Activated CD8-positive, alpha-beta memory T cell treated with anti-CD3 and anti-CD28 coated beads, Interleukin-2, amount 50 U/mL, for 24 hours (primary cell): Measurements from ENCODE around the gene KNSTRN.
A peak's percentile ranks its signal among the peaks of the same experiment; 100 is the strongest.

Experiments used
- DNase-seq: peaks from one replicate; pipeline ENCODE4 v3.0.0-alpha.2; 2020; ENCODE audit errors: extremely low read depth

KNSTRN gene

DNA sequence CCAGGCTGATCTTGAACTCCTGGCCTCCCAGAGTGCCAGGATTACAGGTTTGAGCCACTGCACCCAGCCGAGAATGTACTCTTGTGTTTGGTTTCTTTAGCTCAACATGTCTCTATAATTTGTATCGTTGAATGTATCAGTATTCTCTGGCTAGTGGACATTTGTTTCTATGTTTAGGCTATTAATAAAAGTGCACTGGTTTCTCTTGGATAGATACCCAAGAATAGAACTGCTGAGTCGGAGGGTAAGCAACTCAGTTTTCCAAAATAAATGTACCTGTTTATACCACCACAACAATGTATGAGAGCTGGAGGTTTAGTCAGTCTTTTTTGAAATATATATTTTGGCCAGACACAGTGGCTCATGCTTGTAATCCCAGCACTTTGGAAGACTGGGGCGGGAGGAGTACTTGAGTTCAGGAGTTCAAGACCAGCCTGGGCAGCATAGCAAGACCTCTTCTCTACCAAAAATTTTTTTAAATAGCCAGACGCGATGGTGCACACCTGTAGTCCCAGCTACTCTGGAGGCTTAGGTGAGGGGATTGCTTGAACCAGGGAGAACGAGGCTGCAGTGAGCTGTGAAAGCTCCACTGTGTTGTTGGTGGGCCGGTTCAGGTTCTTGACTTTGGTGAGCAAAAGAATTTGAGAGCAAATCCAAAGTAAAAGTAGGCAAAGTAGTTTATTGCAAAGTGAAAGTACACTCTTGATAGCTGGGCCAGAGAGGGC lies 15.3 kb downstream of the KNSTRN start:
- DNase-seq: no peak

- no peak for DNase-seq
These were observed 15.9 kb downstream of the KNSTRN start for GRCh38 chr15:40398413-40398873.

- no peak for DNase-seq
These were observed 16.8 kb downstream of the KNSTRN start for GRCh38 chr15:40399370-40399769.

- peak; percentile 90 for DNase-seq
These were observed 23.2 kb downstream of the KNSTRN start, which contains the start of gene IVD for GRCh38 chr15:40405501-40406381. IVD (plus strand) TSS chr15:40405795; CDS start chr15:40405828, 33 bp downstream.

DNA sequence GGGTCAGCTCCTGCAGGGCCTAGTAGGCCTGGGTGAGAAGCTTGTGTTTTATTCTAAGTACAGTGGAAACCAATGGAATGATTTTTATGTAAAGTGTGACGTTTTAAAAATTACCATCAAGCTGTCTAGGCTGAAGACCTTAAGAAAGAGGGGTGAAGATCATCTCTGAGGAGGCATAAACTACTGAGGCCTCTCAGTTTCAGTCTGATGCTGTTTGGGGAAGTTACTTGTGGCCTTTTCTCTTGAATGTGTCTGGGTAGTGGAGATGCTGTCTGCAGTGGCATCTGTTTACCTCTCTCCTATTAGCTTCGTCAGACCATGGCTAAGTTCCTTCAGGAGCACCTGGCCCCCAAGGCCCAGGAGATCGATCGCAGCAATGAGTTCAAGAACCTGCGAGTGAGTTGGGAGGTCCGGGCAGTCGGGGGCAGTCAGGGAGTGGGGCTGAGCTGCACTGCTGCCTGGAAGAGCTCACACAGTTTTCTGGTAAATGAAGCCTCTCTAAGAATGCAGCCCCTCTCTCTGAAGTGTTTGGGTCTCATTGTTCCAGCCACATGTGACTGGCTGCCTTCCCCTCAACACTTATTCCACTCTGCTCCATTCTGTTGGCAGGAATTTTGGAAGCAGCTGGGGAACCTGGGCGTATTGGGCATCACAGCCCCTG lies 24.9 kb downstream of the KNSTRN start:
- DNase-seq: no peak

GRCh38 chr15:40409366-40409765 lies 26.8 kb downstream of the KNSTRN start:
- no peak for DNase-seq

DNA sequence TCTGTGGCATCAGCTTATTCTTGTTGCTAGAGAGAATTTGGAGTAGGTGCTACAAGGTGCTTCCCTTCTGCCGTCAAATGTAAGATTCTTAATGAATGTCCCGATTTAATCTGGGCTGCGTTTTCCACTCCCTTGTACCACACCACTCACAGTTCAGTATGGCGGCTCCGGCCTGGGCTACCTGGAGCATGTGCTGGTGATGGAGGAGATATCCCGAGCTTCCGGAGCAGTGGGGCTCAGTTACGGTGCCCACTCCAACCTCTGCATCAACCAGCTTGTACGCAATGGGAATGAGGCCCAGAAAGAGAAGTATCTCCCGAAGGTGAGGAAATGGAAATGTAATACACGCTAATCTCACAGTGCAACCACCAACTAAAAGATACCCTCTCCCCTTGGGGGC lies 28.0 kb downstream of the KNSTRN start:
- no peak for DNase-seq

GRCh38 chr15:40412095-40412759 lies 29.7 kb downstream of the KNSTRN start:
- no peak for DNase-seq

GRCh38 chr15:40413036-40413435 lies 30.5 kb downstream of the KNSTRN start:
- DNase-seq: no peak

GRCh38 chr15:40414816-40415215 lies 32.3 kb downstream of the KNSTRN start:
- DNase-seq: no peak

DNA sequence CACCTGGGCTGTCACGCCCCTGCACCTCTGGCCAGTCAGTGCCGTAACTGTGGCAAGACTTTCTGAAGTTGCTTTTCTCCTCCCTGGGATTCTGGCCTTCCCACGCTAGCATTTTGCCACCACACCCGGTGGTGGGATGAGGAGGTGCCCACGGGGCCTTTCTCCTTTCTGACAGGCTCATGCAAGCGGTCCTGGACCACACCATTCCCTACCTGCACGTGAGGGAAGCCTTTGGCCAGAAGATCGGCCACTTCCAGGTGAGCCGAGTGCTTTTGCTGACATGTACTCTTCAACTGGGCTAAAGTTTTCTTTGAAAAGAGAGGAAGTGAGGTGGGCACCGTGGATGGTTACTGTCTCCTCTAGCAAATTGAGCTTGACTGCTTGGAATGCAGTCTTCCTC lies 32.7 kb downstream of the KNSTRN start:
- DNase-seq: no peak

DNA sequence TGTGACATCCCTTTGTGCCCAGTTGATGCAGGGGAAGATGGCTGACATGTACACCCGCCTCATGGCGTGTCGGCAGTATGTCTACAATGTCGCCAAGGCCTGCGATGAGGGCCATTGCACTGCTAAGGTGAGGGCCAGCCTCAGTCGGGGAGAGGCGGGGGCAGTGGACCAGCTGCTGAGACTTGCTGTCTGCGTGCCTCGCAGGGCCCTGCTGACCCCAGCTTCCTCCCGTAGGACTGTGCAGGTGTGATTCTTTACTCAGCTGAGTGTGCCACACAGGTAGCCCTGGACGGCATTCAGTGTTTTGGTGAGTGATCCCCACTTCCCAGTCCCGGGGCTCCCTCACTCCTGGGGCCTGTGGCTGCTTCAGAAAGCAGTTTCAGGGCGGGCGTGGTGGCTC lies 33.5 kb downstream of the KNSTRN start:
- DNase-seq: no peak

DNA sequence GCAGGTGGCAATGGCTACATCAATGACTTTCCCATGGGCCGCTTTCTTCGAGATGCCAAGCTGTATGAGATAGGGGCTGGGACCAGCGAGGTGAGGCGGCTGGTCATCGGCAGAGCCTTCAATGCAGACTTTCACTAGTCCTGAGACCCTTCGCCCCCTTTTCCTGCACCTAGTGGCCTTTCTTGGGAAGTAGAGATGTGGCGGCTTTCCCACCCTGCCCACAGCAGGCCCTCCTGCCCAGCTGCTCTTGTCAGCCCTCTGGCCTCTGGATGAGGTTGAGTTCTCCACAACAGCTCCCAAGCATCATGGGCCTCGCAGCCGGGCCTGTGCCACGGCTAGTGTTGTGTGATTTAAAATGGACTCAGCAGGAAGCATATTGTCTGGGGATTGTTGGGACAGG lies 35.6 kb downstream of the KNSTRN start:
- DNase-seq: no peak

GRCh38 chr15:40420071-40420713 lies 37.7 kb downstream of the KNSTRN start:
- DNase-seq: no peak

DNA sequence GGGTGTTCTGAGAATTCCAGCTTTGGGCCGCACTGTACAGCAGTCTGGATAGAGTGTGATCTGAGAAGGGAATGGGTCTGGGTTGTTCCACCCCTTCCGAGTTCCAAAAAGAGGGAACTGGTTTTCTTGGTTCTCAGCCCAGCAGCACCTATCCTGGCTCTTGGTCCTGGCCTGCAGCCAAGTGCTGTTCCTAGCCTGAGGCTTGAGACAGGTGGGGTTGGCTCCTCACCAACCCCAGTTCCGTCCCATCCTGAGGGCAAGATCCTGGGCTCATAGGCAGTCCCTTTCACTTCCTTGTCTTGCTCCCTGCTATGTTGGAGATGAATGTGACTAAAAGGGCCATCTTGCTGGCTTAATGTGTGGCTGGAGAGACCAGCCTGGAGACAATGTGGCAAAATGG lies 38.3 kb downstream of the KNSTRN start:
- DNase-seq: no peak

GRCh38 chr15:40421246-40422157 lies 39.0 kb downstream of the KNSTRN start:
- peak; percentile 37 for DNase-seq

DNA sequence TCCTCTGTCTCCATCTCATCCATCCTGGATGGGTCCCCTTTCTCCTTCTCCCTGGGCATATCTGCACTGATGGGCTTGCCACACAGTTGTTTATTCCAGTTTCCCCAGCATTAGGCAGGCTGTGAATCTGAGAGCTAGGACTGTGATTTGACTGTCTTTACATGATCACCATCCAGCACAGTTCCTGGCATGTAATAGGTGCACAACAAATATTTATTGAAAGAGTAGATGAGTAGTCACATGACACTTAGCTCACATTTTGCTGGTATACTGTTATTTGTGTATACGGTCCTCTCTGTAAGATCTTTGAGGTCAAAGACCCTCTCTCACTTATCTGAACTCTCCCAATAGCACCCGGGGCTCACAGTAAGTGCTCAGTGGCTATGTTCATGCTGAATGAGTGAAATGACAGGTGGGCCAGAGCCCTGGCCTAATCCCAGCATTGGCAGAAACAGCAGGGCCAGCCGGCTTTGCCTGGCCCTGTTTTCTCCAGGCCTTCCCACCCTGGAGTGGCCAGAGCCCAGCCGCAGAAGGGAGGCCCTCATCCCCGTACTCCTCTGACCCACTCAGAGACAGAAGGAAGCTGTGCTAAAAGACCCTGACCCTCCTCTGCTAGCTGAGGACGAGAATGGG lies 42.1 kb downstream of the KNSTRN start:
- DNase-seq: no peak

DNA sequence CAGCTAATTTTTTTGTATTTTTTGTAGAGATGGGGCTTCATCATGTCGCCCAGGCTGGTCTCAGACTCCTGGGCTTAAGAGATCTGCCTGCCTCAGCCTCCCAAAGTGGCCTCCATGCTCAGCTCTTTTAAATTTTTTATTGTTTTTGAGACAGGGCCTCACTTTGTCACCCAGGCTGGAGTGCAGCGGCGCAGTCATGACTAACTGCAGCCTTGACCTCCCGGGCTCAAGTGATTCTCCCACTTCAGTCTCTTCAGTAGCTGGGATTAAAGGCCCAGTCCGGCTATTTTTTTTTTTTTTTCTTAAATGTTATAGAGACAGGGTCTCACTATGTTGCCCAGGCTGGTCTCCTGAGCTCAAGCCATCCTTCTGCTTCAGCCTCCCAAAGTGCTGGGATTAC lies 43.2 kb downstream of the KNSTRN start:
- DNase-seq: no peak

DNA sequence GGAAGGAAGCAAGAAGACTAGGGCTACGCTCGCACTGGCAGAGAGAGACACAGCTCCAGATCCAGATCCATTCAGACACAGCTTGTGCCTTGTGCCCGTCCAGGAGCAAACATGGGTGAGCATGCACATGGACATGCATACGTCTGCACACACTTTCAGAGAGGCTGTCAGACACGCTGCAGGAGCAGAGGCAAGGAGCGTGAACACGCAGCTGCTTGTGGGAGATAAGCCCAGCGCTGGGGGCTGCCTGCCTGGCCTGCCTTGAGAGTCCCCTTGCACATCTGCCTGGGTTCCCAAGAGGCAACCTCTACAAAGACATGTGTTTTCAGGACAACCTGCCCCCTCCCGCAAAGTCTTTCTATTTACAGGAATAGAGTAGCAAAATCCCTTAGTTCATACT lies 44.7 kb downstream of the KNSTRN start:
- DNase-seq: no peak

DNA sequence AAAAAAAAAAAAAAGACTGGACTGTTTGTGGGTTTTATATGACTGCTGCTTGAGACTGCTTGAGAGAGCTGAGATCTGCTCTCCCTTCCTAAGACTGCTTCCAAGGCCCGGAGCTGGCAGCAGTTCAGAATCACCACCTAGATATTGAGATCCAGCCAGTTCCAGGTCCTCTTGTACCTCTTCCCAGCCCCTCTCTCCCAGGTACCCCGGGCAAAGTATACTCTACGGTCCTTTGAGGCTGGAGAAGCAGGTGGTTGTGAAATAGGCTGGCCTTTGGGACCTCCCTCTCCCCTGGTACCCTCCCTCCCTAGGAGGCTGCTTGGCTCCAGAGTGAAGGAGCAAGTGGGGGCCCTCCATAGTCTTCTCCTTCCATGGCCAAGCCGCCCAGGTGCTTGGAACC lies 45.7 kb downstream of the KNSTRN start:
- no peak for DNase-seq
